NCI-H128 (cell line): ENCODE results near the gene ERGIC1.
"Not testable (repeated sequence)": the region's sequence is repeated elsewhere in the genome, so short reads cannot be mapped to it uniquely, and the experiment has no call there.

Experiments used
- DNase-seq: peaks from one replicate; lab custom pipeline; 2025; ENCODE audit not compliant: unreplicated experiment; lab: John Stamatoyannopoulos, UW

ERGIC1 gene

GRCh38 chr5:172846249-172846648 lies 12.2 kb downstream of the ERGIC1 start:
- no peak for DNase-seq

GRCh38 chr5:172846677-172847076 lies 12.6 kb downstream of the ERGIC1 start:
- no peak for DNase-seq

GRCh38 chr5:172847584-172847983 lies 13.5 kb downstream of the ERGIC1 start:
- DNase-seq, result not testable (repeated sequence)

- no peak for DNase-seq
Observed at GRCh38 chr5:172848419-172848818, 14.4 kb downstream of the ERGIC1 start.

GRCh38 chr5:172849606-172850453 lies 15.8 kb downstream of the ERGIC1 start:
- no peak for DNase-seq

- no peak for DNase-seq
Observed at GRCh38 chr5:172850454-172850797, 16.4 kb downstream of the ERGIC1 start.

- DNase-seq, result not testable (repeated sequence)
Observed at GRCh38 chr5:172851254-172851653, 17.2 kb downstream of the ERGIC1 start.

GRCh38 chr5:172852490-172853354 lies 18.7 kb downstream of the ERGIC1 start:
- DNase-seq, result no peak

- no peak for DNase-seq
Observed at GRCh38 chr5:172853355-172853975, 19.4 kb downstream of the ERGIC1 start.

- DNase-seq, result no peak
Observed at GRCh38 chr5:172854451-172854871, 20.4 kb downstream of the ERGIC1 start.

- no peak for DNase-seq
Observed at GRCh38 chr5:172854971-172855370, 20.9 kb downstream of the ERGIC1 start.

GRCh38 chr5:172855597-172856292 lies 21.7 kb downstream of the ERGIC1 start:
- DNase-seq, result no peak

GRCh38 chr5:172856336-172856735 lies 22.3 kb downstream of the ERGIC1 start:
- DNase-seq, result no peak

- DNase-seq, result no peak
Observed at GRCh38 chr5:172857982-172858381, 23.9 kb downstream of the ERGIC1 start.

GRCh38 chr5:172858511-172858989 lies 24.5 kb downstream of the ERGIC1 start:
- no peak for DNase-seq

- DNase-seq, result no peak
Observed at GRCh38 chr5:172858990-172859811, 25.1 kb downstream of the ERGIC1 start.

GRCh38 chr5:172859966-172860365 lies 25.9 kb downstream of the ERGIC1 start:
- DNase-seq, result no peak

- no peak for DNase-seq
Observed at GRCh38 chr5:172860520-172861443, 26.7 kb downstream of the ERGIC1 start.

- DNase-seq, result no peak
Observed at GRCh38 chr5:172861461-172861860, 27.4 kb downstream of the ERGIC1 start.
